Smooth muscle cell of bladder (primary cell): ENCODE measurements around the gene CCNB3. TPM values are rescaled to one million over a fixed set of nuclear protein-coding genes. Genes with fewer than 3 reads are reported as not detected.

Experiments
- total RNA-seq: library from RNA; depleted of rRNA; stranded (reverse); fragments of >200 nt; gene quantifications from 2 replicates; pipeline ENCODE4 v1.2.3, GENCODE V29; 2014

The CCNB3 gene, protein sequence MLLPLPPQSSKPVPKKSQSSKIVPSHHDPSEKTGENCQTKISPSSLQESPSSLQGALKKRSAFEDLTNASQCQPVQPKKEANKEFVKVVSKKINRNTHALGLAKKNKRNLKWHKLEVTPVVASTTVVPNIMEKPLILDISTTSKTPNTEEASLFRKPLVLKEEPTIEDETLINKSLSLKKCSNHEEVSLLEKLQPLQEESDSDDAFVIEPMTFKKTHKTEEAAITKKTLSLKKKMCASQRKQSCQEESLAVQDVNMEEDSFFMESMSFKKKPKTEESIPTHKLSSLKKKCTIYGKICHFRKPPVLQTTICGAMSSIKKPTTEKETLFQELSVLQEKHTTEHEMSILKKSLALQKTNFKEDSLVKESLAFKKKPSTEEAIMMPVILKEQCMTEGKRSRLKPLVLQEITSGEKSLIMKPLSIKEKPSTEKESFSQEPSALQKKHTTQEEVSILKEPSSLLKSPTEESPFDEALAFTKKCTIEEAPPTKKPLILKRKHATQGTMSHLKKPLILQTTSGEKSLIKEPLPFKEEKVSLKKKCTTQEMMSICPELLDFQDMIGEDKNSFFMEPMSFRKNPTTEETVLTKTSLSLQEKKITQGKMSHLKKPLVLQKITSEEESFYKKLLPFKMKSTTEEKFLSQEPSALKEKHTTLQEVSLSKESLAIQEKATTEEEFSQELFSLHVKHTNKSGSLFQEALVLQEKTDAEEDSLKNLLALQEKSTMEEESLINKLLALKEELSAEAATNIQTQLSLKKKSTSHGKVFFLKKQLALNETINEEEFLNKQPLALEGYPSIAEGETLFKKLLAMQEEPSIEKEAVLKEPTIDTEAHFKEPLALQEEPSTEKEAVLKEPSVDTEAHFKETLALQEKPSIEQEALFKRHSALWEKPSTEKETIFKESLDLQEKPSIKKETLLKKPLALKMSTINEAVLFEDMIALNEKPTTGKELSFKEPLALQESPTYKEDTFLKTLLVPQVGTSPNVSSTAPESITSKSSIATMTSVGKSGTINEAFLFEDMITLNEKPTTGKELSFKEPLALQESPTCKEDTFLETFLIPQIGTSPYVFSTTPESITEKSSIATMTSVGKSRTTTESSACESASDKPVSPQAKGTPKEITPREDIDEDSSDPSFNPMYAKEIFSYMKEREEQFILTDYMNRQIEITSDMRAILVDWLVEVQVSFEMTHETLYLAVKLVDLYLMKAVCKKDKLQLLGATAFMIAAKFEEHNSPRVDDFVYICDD (N-terminal part only)
- total RNA-seq, result under 0.01 and 0.09 TPM in 2 replicates

DNA sequence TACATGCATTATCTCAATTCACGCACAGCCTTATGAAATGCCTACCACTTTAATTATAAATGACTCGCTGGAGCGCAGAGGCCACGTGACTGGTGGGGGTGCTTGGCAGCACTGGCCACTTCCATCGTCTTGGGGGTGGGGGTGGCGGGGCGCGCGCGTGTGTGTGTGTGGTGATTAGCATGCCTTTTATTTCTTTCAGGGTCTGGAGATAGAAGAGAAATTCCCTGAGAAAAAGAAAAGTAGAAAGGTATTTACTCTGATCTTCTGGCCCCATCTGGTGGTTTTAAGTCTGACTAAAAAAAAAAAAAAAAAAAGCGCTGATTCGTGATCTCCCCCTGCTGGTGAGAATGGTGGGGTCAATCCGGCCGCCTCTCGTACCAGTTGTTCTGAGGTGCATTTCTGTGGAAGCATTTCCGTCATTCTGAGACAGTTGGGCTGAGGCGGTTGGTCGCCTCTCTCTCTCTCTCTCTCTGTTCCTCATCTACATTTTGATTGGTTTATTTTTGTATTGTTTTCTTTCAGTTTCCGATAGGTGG lies at the start of gene CCNB3:
Gene CCNB3 (plus strand): TSS at position 402 of the 536 bp plus-strand sequence. CDS start 80,399 bp downstream, outside the sequence.

DNA sequence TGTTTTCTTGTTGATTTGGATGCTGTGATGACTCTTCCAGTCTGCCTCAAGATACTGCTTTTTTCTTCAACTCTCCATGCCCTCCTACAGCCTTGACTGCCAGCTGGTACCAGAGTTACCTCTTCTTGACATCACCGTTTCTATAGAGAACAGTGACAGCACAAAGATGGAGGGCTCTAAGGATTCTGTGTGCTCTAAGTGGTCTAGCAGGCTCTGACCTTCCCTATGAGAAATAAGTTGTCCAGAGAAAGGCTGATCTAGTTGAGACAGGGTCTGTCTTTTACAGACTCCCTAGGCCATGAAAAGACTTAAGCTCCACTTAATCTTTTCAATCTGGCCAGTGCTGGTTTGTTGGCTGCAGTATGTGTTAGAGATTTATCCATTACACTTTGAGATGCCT lies 3.7 kb upstream of the CCNB3 start, which contains the start of gene AKAP4:
Gene AKAP4 (minus strand): TSS at position 101 of the 400 bp plus-strand sequence. CDS start 118 bp downstream, outside the sequence.

Other genes with a start within 250 kb of the CCNB3 start
- not detected in 2 replicates for gene AKAP4, start 3.8 kb upstream of the CCNB3 start, total RNA-seq